Fibroblast of the aortic adventitia (primary cell): ENCODE results near the gene TRPM3. TPM values are rescaled to one million over a fixed set of nuclear protein-coding genes. Genes with fewer than 3 reads are reported as not detected.
A peak's percentile ranks its signal among the peaks of the same experiment; 100 is the strongest.

ENCODE experiments used
- DNase-seq: peaks from one replicate; pipeline ENCODE4 v3.0.0-alpha.2; 2010; ENCODE audit warnings: low read depth
- H3K4me3 ChIP-seq: 2 replicates; pipeline ENCODE4 v1.5.1; 2011; ENCODE audit warnings: low read depth, mild to moderate bottlenecking, control low read depth, low read length, moderate library complexity
- CTCF ChIP-seq: IDR thresholded peaks from 2 replicates; pipeline ENCODE4 v1.5.1; 2011; ENCODE audit warnings: mild to moderate bottlenecking, low read length, control low read depth, inconsistent platforms; ENCODE audit not compliant: insufficient read depth
- total RNA-seq: library from RNA; depleted of rRNA; stranded (reverse); fragments of >200 nt; gene quantifications from 2 replicates; pipeline ENCODE4 v1.2.3, GENCODE V29; 2012; ENCODE audit warnings: low replicate concordance

Gene TRPM3
- total RNA-seq, 1 donor = 8.8 TPM

DNA sequence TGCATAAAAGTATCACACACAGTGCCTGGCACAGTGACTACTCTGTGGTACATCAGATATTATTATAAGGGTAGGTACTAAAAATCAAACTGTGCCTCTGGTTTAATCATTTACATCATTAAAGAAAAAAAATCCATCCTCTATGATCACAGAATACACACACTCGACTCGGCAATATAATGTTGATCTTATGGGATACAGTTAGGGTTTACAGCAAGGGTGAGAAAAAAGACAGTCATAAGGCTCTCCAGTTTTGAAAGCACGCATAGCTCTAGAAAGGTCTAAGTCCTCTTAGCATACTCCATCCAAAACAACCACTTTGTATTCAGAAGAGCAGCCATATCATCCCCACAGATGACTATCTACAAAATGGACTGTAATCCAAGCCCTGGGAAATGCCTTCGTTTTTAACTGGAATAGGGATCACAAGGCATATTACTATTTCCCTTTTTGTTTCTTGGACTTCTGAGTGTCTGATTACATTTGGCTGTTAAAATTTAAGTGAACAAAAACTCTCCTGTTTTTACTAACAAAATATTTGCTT lies 26.6 kb downstream of the TRPM3 start:
- no peak for DNase-seq
- no peak for TF ChIP-seq CTCF
- H3K4me3 ChIP-seq = no peak overlapping the region

DNA sequence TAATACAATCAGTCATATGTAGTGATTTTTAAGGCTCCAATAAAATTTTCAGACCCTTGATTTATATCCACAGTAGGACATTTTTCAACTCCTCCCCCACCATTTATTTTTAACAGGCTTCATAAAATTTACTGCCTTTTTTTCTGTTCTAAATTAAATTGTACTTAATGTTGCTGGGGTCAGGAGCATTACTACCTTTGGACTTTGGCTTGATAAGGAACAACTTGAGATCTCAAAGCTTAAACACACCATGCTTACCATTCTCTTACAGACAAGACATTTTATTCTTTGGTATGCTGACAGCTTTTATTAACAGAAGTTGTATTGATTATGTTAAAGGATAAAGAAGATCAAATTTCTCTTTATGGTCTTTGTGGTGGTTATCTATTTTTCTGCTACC lies 30.5 kb downstream of the TRPM3 start:
- TF ChIP-seq CTCF = no peak

GRCh38 chr9:71079451-71079850 lies 42.0 kb downstream of the TRPM3 start:
- DNase-seq = peak; percentile 42
- TF ChIP-seq CTCF = no peak
- H3K4me3 ChIP-seq = no peak overlapping the region

More for the DNA sequence above, 30.5 kb downstream of the TRPM3 start:
- no peak overlapping the region for H3K4me3 ChIP-seq
- DNase-seq = no peak

GRCh38 chr9:71076096-71076495 lies 45.3 kb downstream of the TRPM3 start:
- no peak for DNase-seq
- no peak for TF ChIP-seq CTCF
- H3K4me3 ChIP-seq = no peak overlapping the region

DNA sequence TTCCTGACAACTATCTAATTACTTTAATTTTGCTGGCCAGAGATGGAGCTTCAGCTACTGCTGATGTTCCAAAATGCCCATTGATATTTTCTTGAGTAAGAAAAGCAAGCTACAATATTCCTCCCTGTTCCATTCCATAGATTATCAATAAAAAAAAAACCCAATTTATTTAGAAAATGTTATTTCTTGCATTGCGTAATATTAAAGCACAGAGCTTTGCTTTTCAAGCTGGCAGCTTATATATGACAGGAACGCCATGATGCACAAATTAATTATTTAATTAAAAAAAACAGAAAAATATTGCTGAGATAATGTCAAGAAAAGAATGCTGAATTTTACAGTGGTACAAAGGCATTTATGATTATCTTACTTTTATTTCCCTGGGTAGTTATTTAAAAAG lies 47.9 kb downstream of the TRPM3 start:
- no peak for TF ChIP-seq CTCF
- DNase-seq = no peak
- no peak overlapping the region for H3K4me3 ChIP-seq

GRCh38 chr9:71072587-71072986 lies 48.8 kb downstream of the TRPM3 start:
- TF ChIP-seq CTCF = no peak
- no peak for DNase-seq
- no peak overlapping the region for H3K4me3 ChIP-seq

DNA sequence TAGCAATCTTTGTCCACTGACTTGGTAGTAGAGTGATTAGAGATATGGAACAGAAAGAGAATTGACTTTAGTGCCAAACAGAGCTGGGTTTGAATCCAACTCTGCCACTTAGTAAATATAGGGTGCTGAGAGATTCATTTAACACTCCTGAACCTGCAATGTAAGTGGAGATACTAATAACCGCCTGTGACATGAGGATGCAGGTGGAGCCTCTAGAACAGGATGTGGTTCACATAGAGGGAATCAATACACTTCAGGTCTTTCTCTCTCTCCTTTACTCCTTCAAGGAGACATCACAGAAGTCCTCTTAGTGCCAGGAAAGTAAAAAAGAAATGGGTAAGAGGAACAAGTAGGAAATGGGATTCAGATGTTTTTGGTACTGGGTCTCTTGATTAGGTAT lies 49.8 kb downstream of the TRPM3 start:
- no peak overlapping the region for H3K4me3 ChIP-seq
- TF ChIP-seq CTCF = no peak
- no peak for DNase-seq
